Tibial artery (tissue), 4 donors: ENCODE results near the gene PMEPA1.

Experiments used
- DNase-seq, 2 donors: peaks; one replicate each; pipeline ENCODE4 v3.0.0-alpha.2; 2019
- H3K27ac ChIP-seq, 2 donors: fragments of 200-600 bp; sonication (generic) in 1 of 2; 1 replicate in 1 of 2; 2 replicates in 1 of 2; pipeline ENCODE4 v1.5.1; 2018 to 2019; ENCODE audit warnings: mild to moderate bottlenecking in 1 of 2
- H3K27me3 ChIP-seq, 2 donors: fragments of 200-600 bp; sonication (generic) in 1 of 2; one replicate each; pipeline versions ENCODE4 v1.5.1 to v1.6.0; 2016 to 2019
- H3K36me3 ChIP-seq, 3 donors: fragments of 200-600 bp; sonication (generic) in 2 of 3; one replicate each; pipeline ENCODE4 v1.5.1; 2016 to 2019; ENCODE audit warnings: mild to moderate bottlenecking in 2 of 3
- H3K4me1 ChIP-seq, 4 donors: fragments of 200-600 bp; sonication (generic) in 2 of 4; 1 replicate in 3 of 4; 2 replicates in 1 of 4; pipeline ENCODE4 v1.5.1; 2016 to 2019
- H3K4me3 ChIP-seq, 2 donors: fragments of 200-600 bp; sonication (generic) in 1 of 2; 1 replicate in 1 of 2; 2 replicates in 1 of 2; pipeline ENCODE4 v1.5.1; 2018 to 2019; ENCODE audit warnings: mild to moderate bottlenecking in 2 of 2
- H3K9me3 ChIP-seq, 3 donors: fragments of 200-600 bp; sonication (generic) in 1 of 3; one replicate each; pipeline ENCODE4 v1.5.1; 2016 to 2019
- intact Hi-C: fragments of 100-400 bp; cut with DNase I; formaldehyde crosslinking; loops from one replicate; pipeline ENCODE4 v1.15.0; 2023; ENCODE audit warnings: low total_unique reads
- TF ChIP-seq, protein P1 (sequence below), 2 experiments: fragments of 200-600 bp in 1 of 2; fragments of 450-650 bp in 1 of 2; IDR thresholded peaks; one replicate each; pipeline ENCODE4 v1.5.1; 2017 to 2019; ENCODE audit warnings: antibody characterized with exemption in 2 of 2, mild to moderate bottlenecking in 1 of 2, moderate library complexity in 1 of 2

PMEPA1 gene

DNA sequence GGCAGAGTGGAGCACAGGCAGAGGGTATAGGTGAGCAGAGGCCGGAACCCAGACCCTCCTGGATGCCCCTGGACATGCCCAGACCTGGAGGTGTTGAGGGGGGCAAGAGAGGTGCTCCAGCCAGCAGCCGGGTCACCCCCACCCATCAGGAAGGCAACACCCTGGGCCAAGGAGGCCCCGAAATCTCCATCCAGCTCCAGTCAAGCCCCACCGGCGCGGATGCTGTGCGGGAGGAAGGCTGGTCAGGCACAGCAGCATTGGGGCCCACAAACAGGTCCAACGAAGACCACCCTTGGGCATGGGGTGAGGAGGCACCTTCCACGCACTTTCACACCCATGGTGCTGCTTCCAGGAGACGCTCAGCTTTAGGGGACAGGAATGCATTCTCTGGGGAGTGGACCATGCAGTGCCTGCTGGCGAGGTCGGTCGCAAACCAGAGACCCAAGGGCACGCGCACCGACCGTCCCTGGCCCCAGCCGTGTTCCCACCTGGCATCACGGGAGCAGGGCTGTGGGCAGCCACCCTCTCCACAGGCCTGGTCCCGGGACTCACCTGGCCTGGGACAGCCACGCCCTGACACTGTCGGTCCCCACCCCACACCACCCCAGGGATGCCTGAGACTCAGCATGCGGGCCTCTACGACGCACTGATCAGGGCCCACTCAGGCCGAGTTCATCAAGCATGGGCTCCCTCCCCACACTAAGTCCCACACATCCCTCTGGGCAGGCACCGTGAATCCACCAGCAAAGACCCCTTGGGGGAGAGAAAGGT, 45.9 kb downstream of the PMEPA1 start:
- Histone ChIP-seq H3K4me3 (no peak overlapping the region), H3K36me3 (peaks cover 6 to 11% (median 7%) of the 10 kb centered on the region in 3 donors), H3K4me1 (peaks cover 0 to 91% (median 61%) of the 10 kb centered on the region in 4 donors), H3K27me3 (no peaks in the 10 kb centered on the region), H3K9me3 (no peaks in the 10 kb centered on the region), H3K27ac (peak overlapping the region; percentile 9 to 48)
- intact Hi-C loops: no loop called here
- peak; percentile 15 to 64 for DNase-seq
- TF ChIP-seq, protein P1, sequence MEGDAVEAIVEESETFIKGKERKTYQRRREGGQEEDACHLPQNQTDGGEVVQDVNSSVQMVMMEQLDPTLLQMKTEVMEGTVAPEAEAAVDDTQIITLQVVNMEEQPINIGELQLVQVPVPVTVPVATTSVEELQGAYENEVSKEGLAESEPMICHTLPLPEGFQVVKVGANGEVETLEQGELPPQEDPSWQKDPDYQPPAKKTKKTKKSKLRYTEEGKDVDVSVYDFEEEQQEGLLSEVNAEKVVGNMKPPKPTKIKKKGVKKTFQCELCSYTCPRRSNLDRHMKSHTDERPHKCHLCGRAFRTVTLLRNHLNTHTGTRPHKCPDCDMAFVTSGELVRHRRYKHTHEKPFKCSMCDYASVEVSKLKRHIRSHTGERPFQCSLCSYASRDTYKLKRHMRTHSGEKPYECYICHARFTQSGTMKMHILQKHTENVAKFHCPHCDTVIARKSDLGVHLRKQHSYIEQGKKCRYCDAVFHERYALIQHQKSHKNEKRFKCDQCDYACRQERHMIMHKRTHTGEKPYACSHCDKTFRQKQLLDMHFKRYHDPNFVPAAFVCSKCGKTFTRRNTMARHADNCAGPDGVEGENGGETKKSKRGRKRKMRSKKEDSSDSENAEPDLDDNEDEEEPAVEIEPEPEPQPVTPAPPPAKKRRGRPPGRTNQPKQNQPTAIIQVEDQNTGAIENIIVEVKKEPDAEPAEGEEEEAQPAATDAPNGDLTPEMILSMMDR (IDR thresholded peaks at IDR 0.05): no peak

DNA sequence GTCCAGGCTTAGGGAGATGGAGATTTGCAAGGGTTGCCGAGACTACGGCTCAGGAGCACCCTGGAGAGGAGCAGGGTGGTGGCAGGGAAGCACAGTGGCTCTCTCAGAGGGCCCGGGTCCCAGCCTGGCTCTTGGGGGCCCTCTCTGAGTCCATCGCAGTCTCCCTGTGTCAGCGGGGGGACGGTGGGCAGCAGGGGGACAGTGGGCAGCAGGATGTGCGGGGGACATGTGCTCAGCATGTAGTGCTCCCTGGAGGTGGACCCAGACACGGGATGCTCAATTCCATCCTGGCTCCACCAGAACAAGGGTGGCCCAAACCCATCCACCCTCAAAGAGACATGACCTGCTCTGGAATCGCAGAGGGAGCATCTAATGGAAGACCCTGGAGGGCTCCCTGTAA, 46.6 kb downstream of the PMEPA1 start:
- H3K36me3 ChIP-seq: peaks cover 13 to 17% (median 13%) of the 10 kb centered on the region in 3 donors
- intact Hi-C loops: no loop called here
- peak in 1 of 2 donors; percentile 7 for DNase-seq
- TF ChIP-seq, protein P1 (IDR thresholded peaks at IDR 0.05): no peak
- H3K4me3 ChIP-seq: no peak overlapping the region
- peaks cover 0 to 91% (median 56%) of the 10 kb centered on the region in 4 donors for H3K4me1 ChIP-seq
- no peaks in the 10 kb centered on the region for H3K27me3 ChIP-seq
- peak overlapping the region; percentile 47 to 48 for H3K27ac ChIP-seq
- H3K9me3 ChIP-seq: no peaks in the 10 kb centered on the region

DNA sequence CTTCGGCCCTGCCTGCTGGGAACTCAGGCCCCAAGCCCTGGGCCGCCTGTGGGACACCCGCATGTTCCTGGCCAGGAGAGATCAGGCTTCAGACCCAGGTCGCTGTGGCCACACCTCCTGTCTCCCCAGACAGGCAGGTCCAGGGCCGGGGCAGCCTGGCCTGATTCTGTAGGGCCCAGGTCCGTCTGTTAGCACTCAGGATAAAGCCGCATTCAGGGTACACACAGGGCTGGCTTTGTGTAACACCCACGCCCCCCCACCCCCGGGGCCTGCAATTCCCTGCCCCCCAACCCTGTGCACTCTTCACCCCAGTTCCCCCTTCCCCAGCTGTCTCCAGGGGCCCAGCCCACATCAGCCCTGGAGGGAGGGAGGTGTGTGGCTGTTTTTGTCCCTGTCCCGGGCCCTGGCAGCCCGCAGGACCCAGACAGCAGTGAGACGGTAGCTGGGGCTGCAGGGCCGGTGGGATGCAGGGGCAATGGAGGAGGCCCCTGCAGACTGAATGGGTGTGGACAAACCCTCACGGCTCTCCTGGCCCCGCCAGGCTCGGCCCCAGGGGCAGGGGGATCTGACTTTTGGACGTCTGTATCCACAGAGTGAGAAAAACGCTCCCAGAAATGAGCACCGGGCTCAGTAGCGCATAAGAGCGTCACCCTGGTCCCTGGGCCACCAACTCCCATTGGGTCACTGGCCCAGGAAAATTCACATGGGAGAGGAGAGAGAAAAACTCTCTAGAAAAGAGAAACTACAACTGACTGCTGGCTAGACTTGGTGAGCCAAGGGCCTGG, 47.2 kb downstream of the PMEPA1 start:
- peak; percentile 19 to 64 for DNase-seq
- Histone ChIP-seq H3K4me3 (no peak overlapping the region), H3K9me3 (no peaks in the 10 kb centered on the region), H3K4me1 (peaks cover 0 to 91% (median 57%) of the 10 kb centered on the region in 4 donors), H3K27ac (peak overlapping the region; percentile 47 to 48), H3K27me3 (no peaks in the 10 kb centered on the region), H3K36me3 (peaks cover 14 to 21% (median 19%) of the 10 kb centered on the region in 3 donors)
- TF ChIP-seq, protein P1 (IDR thresholded peaks at IDR 0.05): no peak
- intact Hi-C loops: no loop called here

GRCh38 chr20:57661746-57662455, 47.9 kb downstream of the PMEPA1 start:
- no peaks in the 10 kb centered on the region for H3K9me3 ChIP-seq
- TF ChIP-seq, protein P1 (IDR thresholded peaks at IDR 0.05): no peak
- H3K4me3 ChIP-seq: peak overlapping the region in 1 of 2 donors; percentile 37
- DNase-seq: peak in 1 of 2 donors; percentile 64
- peaks cover 18 to 29% (median 27%) of the 10 kb centered on the region in 3 donors for H3K36me3 ChIP-seq
- peak overlapping the region; percentile 48 to 71 for H3K27ac ChIP-seq
- H3K4me1 ChIP-seq: peaks cover 0 to 91% (median 54%) of the 10 kb centered on the region in 4 donors
- intact Hi-C loops: no loop called here
- no peaks in the 10 kb centered on the region for H3K27me3 ChIP-seq
